Measurements from ENCODE around the gene HOXB9. TPM values are rescaled to one million over a fixed set of nuclear protein-coding genes. Genes with fewer than 3 reads are reported as not detected.

Gene HOXB9
- total RNA-seq, 1 experiment from 2014 or later = 65.9 TPM

- ATAC-seq (no peak), DNase-seq (ENCODE audit: low read depth, low spot score) (no peak)
- Histone ChIP-seq H3K9me3 (ENCODE audit: control insufficient read depth, insufficient read depth, low read depth, low read length) (no peaks in the 10 kb centered on the region), H3K4me1 (ENCODE audit: control insufficient read depth, insufficient read depth, low read length) (peaks cover 46% of the 10 kb centered on the region), H3K27me3 (ENCODE audit: control insufficient read depth, insufficient read depth, low read length) (no peaks in the 10 kb centered on the region), H3K4me3 (ENCODE audit: low read depth in 2 of 2, low read length in 2 of 2) (no peak overlapping the region), H3K36me3 (ENCODE audit: control insufficient read depth, insufficient read depth, low read length) (peaks cover 9% of the 10 kb centered on the region; the same call in 1 of the 2 replicates), H3K27ac (ENCODE audit: low read length) (no peak overlapping the region)
- in situ Hi-C loops (cut with HindIII; ENCODE audit: low pct_unique_long_range_greater_than_20kb, low sequenced_read_pairs) (no loop called here), intact Hi-C loops (cut with micrococcal nuclease; ENCODE audit: unreplicated experiment) (no loop called here)
- ChIA-PET POLR2A (no interaction called here), CTCF (no interaction called here)
- BruUV-seq (replicated peaks) = no TSS peak
- TF ChIP-seq CTCF (IDR thresholded peaks at IDR 0.05) (no peak), REST (IDR thresholded peaks at IDR 0.05; ENCODE audit: insufficient read depth in 1 of 2, low read depth in 2 of 2, low read length in 1 of 2) (no peak), TCF7L2 (IDR thresholded peaks at IDR 0.05; ENCODE audit: low read depth, low read length) (no peak), SIN3A (IDR thresholded peaks at IDR 0.05; ENCODE audit: borderline replicate concordance, insufficient read depth, low read depth, low read length) (no peak), POLR2AphosphoS5 (IDR thresholded peaks at IDR 0.05; ENCODE audit: low read depth, low read length) (no peak)
Measured at GRCh38 chr17:48642059-48642842, 16.1 kb upstream of the HOXB9 start.

- ChIA-PET POLR2A (interaction anchor here (1.7 kb wide), 1 partner anchor 15 kb away, joined by 6 read pairs; the partner anchor contains the start of gene HOXB9), CTCF (no interaction called here)
- Histone ChIP-seq H3K4me3 (ENCODE audit: low read depth in 2 of 2, low read length in 2 of 2) (no peak overlapping the region), H3K9me3 (ENCODE audit: control insufficient read depth, insufficient read depth, low read depth, low read length) (no peaks in the 10 kb centered on the region), H3K27ac (ENCODE audit: low read length) (no peak overlapping the region), H3K4me1 (ENCODE audit: control insufficient read depth, insufficient read depth, low read length) (peaks cover 51% of the 10 kb centered on the region), H3K36me3 (ENCODE audit: control insufficient read depth, insufficient read depth, low read length) (peaks cover 9% of the 10 kb centered on the region; the same call in 1 of the 2 replicates), H3K27me3 (ENCODE audit: control insufficient read depth, insufficient read depth, low read length) (no peaks in the 10 kb centered on the region)
- TF ChIP-seq POLR2AphosphoS5 (IDR thresholded peaks at IDR 0.05; ENCODE audit: low read depth, low read length) (no peak), REST (IDR thresholded peaks at IDR 0.05; ENCODE audit: insufficient read depth in 1 of 2, low read depth in 2 of 2, low read length in 1 of 2) (no peak), CTCF (IDR thresholded peaks at IDR 0.05) (no peak), SIN3A (IDR thresholded peaks at IDR 0.05; ENCODE audit: borderline replicate concordance, insufficient read depth, low read depth, low read length) (no peak), TCF7L2 (IDR thresholded peaks at IDR 0.05; ENCODE audit: low read depth, low read length) (no peak)
- DNase-seq (ENCODE audit: low read depth, low spot score) = no peak
- no peak for ATAC-seq
- in situ Hi-C loops (cut with HindIII; ENCODE audit: low pct_unique_long_range_greater_than_20kb, low sequenced_read_pairs) = no loop called here
- no TSS peak for BruUV-seq (replicated peaks)
- intact Hi-C loops (cut with micrococcal nuclease; ENCODE audit: unreplicated experiment) = no loop called here
Measured at GRCh38 chr17:48641541-48642058, 15.4 kb upstream of the HOXB9 start.

Data from Panc1 (cell line).